NCI-H1436 (cell line): Measurements from ENCODE around the gene ZNF695.

ENCODE experiments used
- DNase-seq: peaks from one replicate; lab custom pipeline; 2025; lab: John Stamatoyannopoulos, UW

ZNF695 gene

GRCh38 chr1:246954126-246954525 is 53.7 kb downstream of the ZNF695 start:
- DNase-seq: no peak

GRCh38 chr1:246951413-246951812 is 56.4 kb downstream of the ZNF695 start:
- no peak for DNase-seq

- no peak for DNase-seq
These were observed 57.9 kb downstream of the ZNF695 start for GRCh38 chr1:246949956-246950355.

GRCh38 chr1:246947255-246947654 is 60.6 kb downstream of the ZNF695 start:
- no peak for DNase-seq

- DNase-seq: no peak
These were observed 61.5 kb downstream of the ZNF695 start for GRCh38 chr1:246946366-246946765.
